HG03039 (cell line): ENCODE data around the gene ADGRF3.
"Not testable (repeated sequence)": the region's sequence is repeated elsewhere in the genome, so short reads cannot be mapped to it uniquely, and the experiment has no call there.

Experiments
- ATAC-seq: cut with Tn5 transposase; IDR thresholded peaks from one replicate; pipeline ENCODE4 v1.9.1; 2021; ENCODE audit warnings: mild to moderate bottlenecking, moderate library complexity; ENCODE audit not compliant: unreplicated experiment

Gene ADGRF3

GRCh38 chr2:26352892-26353291 lies 6.3 kb upstream of the ADGRF3 start:
- ATAC-seq: no peak

DNA sequence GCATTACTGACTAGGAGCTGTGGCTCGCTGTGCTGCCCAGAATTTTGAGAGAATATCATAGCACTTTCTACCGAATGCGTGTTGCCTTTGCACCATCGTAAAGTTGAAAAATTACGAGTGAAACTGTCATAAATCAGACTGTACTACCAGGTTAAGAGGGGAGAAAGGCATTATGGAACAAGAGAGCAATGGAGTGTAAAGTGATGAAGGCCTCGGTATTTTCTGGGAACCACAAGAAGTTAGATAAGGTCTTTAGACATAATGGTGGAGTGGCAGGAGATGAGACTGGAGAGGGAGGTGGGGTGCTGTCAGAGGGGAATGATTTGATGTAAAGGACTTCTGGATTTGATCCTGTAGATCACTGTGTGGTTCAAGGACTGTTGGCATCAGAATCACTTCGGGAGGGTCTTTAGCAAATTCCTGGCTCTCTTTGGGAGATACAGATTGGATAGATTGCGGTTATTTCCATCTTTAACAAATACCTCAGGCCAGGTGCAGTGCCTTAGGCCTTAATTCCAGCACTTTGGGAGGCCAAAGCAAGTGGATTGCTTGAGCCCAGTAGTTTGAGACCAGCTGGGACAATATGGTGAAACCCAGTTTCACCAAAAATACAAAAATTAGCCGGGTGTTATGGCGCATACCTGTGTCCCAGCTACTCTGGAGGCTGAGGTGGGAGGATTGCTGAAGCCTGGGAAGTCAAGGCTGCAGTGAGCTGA lies 4.9 kb upstream of the ADGRF3 start:
- no peak for ATAC-seq

DNA sequence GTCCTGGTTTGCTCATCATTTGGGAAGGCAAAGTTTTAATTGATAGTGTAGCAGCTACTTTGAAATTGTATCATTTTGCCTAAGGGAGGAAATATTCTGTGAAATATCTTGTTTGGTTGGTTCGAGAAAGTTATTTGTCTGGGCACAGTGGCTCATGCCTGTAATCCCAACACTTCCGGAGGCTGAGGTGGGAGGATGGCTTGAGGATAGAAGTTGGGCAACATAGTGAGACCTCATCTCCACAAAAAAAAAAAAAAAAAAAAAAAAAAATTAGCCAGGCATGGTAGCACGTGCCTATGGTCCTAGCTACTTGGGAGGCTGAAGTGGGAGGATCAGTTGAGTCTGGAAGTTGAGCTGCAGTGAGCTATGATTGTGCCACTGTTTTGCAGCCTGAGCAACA lies 3.1 kb upstream of the ADGRF3 start:
- no peak for ATAC-seq

- ATAC-seq: no peak
Observed at GRCh38 chr2:26347286-26347865, 787 bp upstream of the ADGRF3 start.

- peak; percentile 94 for ATAC-seq
Observed at GRCh38 chr2:26345545-26346453, 790 bp downstream of the ADGRF3 start, which contains the start of gene SELENOI. TSS of gene SELENOI (plus strand) at chr2:26346143. CDS start at chr2:26346233, 90 bp downstream.

DNA sequence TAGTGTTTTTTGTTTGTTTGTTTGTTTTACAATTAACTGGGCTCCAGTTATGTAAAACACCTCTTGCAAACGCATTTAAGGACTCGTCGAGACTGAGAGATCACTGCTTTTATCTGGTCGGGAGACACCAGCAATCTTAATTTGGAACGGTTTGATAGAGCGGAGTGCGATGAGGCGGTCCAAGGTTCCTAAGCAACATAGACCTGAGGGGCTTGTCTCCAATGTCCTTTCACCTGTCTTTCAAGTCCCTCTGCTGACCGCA lies 1.4 kb downstream of the ADGRF3 start:
- no peak for ATAC-seq

- ATAC-seq: no peak
Observed at GRCh38 chr2:26344581-26345282, 1.9 kb downstream of the ADGRF3 start.

GRCh38 chr2:26340831-26341230 lies 5.8 kb downstream of the ADGRF3 start:
- no peak for ATAC-seq

GRCh38 chr2:26337298-26337697 lies 9.3 kb downstream of the ADGRF3 start:
- no peak for ATAC-seq

DNA sequence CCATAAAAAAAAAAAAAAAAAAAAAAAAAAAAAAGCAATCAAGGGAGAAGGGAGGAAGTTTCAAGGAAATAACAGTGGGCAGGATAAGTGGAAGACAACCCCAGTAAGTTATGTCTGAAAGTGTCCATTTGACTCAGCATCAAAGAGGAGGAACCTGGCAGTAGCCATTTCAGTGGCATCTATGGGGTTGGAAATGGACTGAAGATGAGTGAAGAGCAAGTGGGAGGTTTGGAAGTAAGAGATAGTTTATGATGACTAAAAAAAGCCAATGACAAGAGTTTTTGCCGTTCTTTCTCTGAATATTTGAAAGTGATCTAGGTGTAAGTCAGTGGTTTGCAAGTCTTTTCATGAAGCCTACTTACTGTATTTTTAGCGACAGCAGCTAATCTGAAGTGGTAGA lies 9.9 kb downstream of the ADGRF3 start:
- no peak for ATAC-seq

DNA sequence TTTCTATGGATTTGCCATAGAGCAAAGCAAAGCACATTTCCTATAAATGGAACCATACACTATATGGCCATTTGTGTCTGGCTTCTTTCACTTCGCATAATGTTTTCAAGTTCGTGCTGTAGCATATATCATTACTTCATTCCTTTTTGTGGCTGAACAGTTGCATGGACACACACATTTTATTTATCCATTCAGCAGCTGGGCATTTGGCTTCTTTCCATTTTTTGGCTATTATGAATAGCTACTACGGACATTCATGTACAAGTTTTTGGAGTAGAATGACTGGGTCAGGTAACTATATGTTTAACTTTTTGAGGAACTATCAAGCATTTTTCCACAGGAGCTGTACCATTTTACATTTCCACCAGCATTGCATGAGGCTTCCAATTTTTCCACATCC lies 11.4 kb downstream of the ADGRF3 start:
- no peak for ATAC-seq

GRCh38 chr2:26333293-26333692 lies 13.3 kb downstream of the ADGRF3 start:
- no peak for ATAC-seq

DNA sequence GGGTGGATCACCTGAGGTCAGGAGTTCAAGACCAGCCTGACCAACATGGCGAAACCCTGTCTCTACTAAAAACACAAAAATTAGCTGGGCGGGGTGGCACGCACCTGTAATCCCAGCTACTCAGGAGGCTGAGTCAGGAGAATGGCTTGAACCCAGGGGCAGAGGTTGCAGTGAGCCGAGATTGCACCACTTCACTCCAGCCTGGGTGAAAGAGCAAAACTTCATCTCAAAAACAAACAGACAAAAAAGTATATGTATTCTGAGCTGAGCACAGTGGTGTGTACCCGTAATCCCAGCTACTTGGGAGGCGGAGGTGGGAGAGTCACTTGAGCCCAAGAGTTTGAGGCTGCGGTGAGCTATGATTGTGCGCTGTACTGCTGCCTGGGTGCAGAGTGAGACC lies 15.3 kb downstream of the ADGRF3 start:
- ATAC-seq: not testable (repeated sequence)

- ATAC-seq: no peak
Observed at GRCh38 chr2:26330604-26331003, 16.0 kb downstream of the ADGRF3 start.

GRCh38 chr2:26330114-26330549 lies 16.5 kb downstream of the ADGRF3 start:
- ATAC-seq: peak; percentile 64

GRCh38 chr2:26329083-26329482 lies 17.5 kb downstream of the ADGRF3 start:
- ATAC-seq: not testable (repeated sequence)

- no peak for ATAC-seq
Observed at GRCh38 chr2:26327291-26328272, 19.0 kb downstream of the ADGRF3 start.

DNA sequence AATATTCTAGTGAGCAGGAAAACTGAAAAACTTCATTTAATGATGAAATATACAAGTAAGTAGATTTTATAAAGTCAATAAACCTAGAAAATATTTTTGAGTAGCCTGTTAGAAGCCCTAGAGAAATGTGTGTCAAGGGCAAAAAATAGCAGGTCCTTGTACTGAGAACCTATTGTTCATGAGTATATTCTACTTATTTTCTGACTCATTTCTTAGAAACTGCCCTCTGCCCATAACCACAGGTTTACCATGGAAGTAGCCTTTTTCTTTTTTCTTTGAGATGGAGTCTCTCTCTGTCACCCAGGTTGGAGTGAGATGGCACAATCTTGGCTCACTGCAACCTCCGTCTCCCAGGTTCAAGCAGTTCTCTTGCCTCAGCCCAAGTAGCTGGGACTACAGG lies 20.1 kb downstream of the ADGRF3 start:
- no peak for ATAC-seq

DNA sequence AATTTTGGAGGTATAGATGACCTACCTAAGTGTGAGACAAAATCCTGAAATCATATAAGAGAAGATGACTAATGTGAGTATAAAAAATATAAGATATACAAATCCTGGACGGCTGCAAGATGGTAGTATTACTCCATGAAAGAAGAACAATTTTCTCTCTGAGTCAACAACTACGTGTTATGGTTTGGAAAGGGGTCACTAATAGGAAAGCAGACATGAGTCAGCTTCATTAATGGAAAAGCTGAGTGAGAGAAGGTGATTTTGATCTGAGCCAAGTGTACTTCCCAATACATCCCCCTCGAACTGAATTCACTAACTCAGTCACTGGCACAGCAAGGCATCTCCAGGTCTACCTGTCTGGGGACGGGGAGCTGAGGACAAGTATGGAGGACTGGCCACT lies 20.7 kb downstream of the ADGRF3 start:
- ATAC-seq: no peak

GRCh38 chr2:26324903-26325302 lies 21.7 kb downstream of the ADGRF3 start:
- no peak for ATAC-seq
